HG03139 (cell line): ENCODE measurements around the gene TCF7L1.

Experiments used
- ATAC-seq: cut with Tn5 transposase; IDR thresholded peaks from one replicate; pipeline ENCODE4 v1.9.1; 2021; ENCODE audit not compliant: unreplicated experiment

Gene TCF7L1

DNA sequence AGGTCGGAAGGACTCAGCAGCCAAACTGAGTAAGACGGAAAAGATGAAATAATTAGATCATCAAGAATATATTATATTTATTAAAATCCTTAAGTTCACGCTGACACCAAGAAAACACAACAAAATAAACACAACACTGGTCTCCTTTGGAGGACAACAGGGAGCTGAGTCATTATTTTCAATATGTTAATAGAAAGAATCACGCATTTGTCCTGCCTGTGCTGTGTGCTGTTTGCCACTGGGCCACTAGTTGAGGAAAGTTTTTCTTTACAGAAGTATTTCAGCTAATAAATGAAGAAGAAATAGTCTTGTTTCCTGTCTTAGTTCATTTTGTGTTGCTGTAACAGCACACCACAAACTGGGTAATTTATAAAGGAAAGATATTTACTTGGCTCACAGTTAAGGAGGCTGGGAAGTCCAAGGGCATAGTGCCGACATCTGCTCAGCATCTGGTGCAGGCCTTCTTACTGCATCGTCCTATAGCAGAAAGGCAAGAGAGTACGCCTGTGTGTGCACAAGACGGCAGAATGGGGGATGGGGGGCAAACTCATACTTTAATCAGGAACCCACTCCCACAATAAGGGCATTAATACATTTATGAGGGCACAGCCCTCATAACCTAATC is 88.0 kb downstream of the TCF7L1 start:
- no peak for ATAC-seq

DNA sequence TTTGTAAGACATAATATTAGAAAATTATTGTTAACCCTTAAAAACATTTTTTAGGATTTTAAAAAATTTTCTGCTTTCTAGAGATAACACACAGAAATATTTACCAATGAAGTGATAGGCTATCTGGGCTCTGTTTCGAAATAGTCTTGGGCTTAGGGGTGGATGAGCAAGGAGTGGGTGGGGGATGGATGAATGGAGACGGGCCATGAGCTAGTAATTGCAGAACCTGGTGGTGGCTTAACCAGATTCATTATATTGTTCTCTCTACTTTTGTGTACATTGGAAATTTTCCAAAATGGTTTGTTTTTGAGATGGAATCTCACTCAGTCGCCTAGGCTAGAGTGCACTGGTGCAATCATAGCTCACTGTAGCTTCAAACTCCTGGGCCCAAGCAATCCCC is 89.6 kb downstream of the TCF7L1 start:
- ATAC-seq: no peak

DNA sequence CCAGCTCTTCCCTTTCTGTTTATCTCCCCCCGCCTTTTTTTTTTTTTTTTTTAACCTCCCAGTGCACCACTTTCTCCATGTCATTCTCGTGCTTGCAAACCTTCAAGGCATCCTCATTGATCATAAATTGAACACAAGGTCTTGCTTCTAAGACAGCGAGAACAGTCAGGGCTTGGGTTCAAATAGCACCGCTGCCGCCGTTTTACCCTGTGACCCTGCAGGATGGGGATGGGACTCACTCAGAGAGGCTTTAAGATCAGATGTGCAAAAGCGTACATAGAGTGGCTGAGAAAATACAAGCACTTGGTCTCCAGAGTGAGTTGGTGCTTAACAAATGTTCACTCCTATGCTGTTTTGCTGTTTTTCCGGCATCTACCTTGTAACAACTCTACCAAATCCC is 93.6 kb downstream of the TCF7L1 start:
- no peak for ATAC-seq

DNA sequence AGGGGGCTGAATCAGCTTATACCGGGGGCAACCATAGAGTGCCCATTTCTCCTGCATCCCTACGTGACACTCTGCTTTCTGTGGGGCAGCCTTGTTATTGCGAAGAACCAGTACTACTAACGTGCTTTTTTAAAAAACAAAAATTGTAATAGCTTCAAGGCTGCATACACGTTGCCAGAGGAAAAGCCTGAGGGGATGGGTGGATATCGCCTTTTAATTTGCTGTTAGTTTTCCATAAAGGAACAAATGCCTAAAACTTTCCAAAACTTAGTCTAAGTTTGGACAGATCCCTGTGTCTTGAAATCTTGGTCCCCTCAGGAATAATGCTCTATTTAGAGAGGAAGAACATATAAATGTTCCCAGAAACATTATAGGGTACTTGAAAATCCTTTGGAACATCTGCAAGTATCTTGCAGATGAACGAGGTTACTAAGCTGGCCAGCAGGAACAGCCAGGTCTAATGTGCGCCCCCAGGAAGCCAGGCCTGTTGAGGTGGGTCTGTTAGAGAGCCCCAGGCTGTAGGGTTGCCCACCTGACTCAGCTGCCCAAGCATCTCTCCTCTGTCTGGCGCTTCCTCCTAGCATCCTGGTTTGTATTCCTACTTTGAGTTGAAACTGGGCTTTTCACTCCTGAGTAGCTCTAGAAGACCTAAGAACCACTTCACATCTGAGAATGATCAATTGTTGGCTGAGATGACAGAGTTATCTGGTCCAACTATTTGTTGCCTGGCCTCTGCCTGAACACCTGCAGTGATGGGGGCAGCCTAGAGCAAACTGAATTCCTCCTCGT is 97.7 kb downstream of the TCF7L1 start:
- no peak for ATAC-seq

DNA sequence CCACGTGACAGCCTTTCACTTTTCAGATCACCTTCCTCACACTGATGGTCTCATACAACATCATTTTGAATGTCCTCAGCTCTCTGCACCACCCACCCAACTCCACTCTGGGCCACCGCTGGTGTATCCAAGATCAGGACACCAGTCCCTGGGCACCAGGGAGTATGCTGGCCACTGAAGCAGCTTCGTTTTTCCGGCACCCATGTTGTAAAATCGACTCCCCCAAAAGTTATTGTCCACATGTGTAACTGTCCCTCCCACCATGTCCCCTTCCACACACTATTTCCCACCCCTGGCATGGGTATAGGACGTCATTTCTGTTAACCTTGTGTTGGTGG is 98.2 kb downstream of the TCF7L1 start:
- ATAC-seq: no peak

DNA sequence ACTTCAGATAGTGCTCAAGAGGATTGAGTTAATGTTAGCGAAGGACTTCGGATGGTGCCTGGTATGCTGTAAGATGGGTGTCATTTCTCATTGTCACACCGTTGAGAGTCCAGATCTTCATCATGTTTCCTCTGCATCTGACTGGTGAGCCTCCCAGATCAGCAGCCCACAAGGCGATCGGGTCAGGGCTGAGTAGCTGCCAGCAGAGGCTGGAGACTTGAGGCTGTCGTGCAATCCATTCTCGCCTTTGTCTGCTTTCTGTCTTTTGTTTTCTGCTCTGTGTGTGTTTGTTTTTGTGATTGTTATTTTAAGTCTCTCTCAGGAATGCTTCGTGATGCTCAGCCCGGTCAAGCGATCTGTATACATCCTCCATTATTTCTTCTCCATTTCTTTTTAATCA is 98.8 kb downstream of the TCF7L1 start:
- no peak for ATAC-seq

DNA sequence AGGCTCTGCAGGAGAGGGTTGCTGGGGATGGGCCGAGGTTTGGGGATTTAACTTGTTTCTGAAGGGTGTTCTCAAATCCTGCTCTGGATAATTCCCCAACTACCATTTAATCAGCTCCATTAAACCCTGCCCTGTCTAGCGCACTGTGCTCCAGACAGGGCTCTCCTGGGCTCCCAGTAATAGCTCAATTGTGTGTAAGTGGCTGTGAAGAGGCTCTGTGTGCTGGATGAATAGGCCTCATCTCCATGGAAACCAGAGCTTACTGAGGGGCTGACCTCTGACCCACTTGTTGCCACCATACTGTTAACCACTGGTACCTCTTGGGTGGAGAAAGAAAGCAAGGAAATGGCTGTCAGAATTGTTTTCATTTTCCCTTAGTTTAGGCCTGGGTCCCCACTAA is 101.7 kb downstream of the TCF7L1 start:
- ATAC-seq: no peak

DNA sequence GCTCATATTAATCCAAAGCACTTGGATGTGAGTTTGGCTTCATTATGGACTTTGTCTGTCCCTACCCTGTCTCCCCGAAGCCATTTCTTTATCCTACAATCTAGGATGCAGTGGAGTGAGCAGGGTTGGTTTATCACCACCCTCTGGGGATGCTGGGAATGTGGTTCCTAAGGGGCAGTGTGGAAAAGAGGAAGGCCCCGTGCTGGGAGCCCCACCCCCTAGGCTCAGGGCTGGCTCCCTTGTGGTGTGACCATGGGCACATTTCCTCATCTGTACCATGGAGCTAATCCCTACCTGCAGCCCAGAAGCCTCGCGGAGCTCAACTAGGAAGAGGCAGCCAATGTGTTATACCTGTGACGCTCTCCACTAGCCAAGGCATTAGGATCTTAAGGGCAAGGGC is 102.1 kb downstream of the TCF7L1 start:
- no peak for ATAC-seq

DNA sequence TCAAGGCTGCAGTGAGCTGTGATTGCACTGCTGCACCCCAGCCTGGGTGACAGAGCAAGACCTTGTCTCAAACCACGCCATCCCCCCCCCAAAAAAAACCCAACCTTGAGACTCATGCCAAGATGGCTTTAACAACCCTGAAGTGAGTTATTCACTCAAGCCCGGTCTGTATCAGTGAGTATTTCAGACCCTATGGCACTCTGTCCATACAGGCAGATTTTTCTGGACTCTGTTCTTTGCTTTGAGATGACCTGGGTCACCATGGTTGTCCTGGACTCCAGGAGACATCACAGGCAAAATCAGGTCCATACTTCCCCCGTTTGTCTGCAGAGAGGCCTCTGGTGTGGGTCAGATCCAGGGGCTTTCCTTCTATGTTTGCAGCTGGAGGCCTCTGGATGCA is 102.9 kb downstream of the TCF7L1 start:
- ATAC-seq: no peak

DNA sequence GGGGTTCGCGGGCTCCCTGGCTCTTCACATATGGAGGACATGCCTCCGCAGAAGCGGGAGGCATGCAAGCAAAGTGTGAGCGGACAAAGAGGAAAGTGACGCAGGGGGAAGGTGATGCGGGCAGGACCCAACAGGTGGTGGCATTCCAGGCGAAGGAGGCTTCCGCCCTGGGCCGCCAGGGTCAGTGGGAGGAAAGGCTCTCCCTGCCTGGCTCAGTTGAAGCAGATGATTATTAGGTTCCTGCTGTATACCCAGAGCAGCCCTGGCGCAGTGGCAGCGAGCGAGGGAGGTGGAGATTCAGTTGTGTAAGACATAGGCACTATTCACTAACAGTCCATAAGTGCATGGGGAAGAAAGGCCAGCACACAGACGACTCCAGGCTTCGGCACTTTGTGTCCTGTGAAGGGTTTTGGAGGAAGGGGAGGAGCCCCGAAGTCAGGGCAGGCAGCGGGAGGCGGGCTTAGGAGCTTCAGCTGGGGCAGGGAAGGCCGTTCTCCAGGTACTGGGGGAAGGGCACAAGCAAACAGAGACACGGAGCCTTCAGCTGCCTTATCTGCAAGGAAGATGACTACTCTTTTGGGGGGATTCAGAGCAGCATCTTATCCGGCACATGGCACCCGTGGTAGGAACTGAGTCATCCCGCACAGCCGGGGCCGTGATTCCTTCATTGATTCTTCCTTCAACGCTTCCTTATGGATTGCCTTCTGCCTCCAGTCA is 104.8 kb downstream of the TCF7L1 start:
- no peak for ATAC-seq

DNA sequence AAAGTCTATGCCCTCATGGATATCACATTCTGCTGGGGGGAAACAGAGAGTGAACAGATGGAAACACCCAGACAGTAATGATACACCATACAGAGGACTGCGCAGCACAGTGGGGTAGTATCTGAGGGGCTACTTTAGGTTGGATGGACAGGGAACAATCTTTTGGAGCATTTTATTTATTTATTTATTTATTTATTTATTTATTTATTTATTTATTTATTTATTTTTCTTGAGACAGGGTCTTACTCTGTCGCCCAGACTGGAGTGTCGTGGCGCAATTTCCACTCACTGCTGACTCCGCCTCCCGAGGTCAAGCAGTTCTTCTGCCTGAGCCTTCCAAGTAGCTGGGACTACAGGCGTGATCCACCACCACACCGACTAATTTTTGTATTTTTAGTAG is 105.4 kb downstream of the TCF7L1 start:
- no peak for ATAC-seq

DNA sequence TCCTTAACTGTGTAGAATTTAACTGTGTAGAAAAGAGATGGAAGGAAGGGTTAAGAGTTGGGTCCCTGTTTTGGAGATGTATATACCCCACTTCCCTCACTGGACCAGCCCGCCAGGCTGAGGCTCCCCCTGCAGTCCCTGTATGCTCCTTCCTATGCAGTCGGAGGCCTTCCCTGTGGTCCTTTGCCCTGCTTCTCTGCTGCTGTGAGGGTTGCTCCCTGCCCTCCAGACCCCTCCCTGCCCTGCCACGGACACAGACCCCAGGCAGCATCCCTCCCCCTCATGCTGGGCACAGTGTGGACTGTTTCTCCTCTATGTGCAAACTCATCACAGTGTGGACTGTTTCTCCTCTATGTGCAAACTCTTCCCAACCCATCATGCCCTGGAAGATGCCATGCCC is 105.9 kb downstream of the TCF7L1 start:
- ATAC-seq: no peak

DNA sequence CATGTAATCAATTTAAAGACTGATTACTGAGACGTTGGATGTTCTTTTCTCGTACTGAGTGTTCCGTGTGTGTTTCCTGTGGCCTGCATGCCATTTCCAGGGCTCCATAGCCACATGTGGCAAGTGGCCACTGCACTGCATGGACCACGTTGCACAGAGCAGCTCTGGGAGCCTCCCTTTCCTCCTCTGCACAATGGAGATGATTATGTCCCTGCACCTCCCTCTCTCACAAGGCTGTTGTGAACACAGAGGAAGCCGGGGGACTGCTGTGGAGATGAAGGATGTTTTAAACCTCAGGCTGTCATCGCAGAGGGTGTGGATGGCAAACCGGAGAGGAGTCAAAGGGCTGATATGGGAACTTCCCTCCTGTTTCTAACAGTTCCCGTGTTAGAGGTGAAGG is 106.9 kb downstream of the TCF7L1 start:
- ATAC-seq: no peak

DNA sequence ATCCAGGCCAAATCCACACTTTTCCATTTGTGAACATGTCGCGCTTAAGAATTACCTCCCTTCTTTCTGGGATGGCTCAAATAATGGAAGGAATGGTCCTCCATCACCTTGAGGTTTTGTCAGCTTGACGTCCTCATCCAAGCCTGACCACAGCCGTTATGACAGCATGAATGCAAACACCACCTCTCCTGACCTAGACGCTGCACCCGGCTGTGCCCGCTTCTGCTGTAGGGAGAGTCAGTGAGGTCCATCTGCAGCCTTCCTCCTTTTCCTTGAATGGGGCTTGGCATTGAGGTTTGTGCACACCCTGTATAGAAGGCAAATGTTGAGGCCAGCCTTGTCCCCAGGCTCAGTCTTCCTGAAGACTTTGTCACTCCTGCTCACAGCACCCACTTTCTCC is 109.1 kb downstream of the TCF7L1 start:
- ATAC-seq: no peak

DNA sequence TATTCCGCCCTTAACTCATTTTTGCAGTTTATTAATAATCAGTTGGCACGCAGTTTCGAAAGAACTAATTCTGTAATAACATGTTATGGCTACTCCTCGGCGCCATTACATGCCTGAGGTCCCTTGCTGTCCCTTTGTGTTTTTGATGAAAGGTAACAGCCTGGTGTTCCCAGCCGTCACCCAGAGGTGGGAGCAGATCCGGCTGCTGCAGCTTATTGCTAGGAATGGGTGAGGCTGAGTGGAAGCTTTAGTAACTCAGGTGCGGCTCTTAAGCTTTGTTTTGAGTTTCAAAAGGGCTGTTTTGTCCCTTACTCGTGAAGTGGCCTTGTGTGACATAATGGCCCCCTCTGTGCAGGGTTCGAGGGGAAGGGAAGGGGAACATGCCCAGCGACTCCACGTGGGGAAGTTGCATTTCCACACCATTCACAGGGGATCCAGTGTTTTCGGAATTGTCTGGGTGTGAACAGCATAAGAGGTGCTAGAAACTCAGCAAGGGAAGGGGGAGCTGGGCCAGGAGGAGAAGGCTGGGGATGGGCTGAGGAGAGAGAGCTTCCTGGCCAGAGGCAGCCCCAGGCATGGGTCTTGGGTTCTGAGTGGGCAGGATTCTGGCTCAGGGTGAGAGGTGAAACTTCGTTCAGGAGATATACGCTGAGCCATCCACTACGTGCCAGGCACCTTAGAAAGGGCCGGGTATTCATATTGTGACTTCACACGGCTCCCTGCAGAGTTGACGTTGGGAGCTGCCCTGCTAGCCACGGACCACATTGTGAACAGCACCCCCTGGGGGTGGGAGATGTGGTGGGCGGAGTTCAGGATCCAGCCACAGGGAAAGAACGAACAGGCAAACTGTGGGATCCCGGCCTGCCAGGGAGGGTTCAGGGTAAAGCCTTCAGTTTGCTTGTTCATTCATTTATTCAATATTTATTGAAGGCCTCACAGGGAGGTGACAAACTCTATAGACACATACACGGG is 110.2 kb downstream of the TCF7L1 start:
- ATAC-seq: no peak

DNA sequence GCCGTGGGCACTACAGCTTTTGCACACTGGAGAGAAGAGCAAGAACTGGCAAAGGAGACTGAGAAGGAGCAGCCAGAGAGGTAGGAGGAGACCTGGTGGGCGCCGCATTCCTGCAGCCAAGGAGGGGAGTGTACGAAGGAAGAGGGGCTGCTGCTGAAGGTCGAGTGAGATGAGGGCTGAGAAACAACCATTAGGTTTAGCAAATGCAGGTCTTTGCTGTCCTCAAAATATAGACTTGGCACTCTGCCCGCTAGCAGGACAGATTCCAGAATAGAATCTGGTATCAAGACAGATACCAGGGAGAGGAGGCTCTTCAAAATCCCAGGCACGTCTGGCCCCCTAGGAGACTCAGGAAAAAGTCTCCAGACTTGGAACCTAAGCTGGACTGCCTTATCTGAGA is 111.6 kb downstream of the TCF7L1 start:
- no peak for ATAC-seq

DNA sequence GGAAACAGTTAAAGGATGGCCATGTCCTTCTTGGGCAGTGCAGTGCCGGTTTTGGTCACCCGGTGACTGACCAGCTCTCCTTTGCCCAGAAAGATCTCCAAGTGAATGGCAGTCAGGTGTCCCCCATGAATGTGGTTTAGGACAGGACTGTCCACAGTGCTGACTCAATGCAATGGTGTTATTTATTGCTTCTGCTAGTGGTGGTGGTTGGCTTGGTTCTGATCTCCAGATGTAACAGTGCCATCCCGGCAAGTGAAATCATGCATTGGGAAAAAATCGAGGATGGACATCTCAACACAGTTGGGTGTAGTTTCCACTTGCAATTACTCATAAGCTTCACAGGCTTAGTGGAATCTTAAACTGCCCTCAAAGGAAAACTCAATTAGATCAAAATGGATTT is 112.7 kb downstream of the TCF7L1 start:
- ATAC-seq: no peak

DNA sequence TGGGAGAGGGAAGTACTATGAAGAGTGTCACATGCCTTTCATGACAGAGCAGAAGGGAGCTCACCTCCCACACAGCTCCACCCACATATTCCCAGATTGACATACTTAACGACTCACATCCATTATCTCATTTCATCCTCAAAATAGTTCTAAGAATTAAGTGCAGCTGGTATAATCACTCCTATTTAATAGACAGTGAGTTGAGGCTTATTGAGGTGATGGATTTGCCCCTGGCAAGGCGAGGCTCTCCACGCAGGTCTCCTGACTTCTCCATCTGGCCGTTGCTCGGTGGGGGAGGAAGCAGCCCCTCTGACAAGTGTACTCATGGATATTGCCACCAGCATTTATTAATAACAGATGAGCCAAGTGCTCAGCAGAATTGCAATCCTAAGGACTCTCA is 113.2 kb downstream of the TCF7L1 start:
- no peak for ATAC-seq

DNA sequence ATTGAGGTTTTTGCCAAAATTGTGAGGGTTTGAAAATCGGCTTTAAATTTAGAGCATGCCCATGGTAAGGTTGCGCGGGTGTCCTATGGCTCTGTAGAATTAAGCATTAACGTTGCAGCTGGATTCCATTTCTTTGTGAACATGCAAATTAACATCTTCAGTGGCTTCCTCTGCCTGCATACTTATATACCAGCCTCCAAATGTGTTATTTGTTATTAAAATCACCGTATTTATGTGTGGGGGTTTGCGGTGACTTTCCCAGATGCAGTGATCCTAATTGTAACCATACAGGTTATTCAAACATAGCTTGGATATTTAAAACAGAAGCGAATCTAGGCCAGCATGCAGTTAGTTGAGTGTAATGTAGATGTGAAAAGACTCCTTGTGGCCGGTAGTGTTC is 114.4 kb downstream of the TCF7L1 start:
- no peak for ATAC-seq

DNA sequence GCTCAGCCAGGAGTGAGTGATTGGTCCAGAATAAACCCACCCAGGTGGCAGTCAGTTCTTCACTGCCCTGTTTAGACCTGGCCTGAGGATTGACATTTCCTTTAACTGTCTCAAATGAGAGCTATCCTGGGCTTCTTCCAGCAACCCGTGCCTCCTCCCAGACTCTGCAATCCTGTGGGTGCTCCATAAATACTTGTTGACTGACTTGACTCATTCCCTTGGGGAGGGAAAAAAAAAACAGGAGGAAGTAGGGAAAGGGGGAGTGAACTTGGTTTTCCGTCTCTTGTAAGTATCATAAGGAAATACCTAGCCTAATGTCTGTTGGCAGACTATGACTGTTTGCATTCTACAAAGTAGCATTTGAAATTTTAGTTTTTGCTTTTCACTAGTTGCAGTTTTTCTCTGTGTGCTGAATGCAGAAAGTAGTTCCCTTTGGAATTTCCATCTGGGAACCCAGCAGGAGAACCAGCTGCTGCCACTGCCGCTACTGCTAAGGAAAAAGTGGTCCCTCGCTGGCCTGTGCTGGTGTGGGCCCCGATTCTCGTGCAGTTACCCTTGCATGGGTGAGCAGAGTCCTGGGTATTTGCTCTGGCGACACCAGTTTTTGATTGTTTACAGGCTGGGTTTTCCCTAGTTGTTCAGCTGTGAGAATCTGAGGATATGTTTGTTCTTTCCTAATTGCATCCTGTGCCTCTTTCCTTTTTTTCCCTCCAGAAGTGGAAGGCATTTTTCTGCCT is 115.7 kb downstream of the TCF7L1 start:
- no peak for ATAC-seq

DNA sequence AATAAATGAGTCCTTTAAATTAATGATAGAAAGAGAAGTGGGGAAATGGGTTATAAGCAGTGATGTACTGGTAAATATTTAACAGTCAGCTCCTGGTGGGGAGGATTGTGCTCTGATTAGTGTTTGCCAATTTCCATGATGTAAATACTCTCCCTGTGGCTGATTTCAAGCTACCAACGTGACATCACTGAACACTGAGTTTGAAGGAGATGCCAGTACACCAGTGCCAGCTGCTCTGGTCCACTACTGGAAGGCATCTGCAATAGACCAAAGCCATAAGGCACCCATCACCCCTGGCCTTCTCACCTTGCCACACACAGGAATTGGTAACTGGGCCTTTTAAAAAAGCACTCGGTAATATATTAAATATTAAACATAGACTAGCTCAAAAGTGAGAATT is 116.9 kb downstream of the TCF7L1 start:
- ATAC-seq: no peak
